CD14-positive monocyte (primary cell): Measurements from ENCODE around the gene SLC1A2. TPM values are rescaled to one million over a fixed set of nuclear protein-coding genes. Genes with fewer than 3 reads are reported as not detected.

ENCODE experiments used
- DNase-seq, 3 donors: peaks; one replicate each; pipeline ENCODE4 v3.0.0-alpha.2; 2011 to 2022
- H2AFZ ChIP-seq: 2 replicates; pipeline ENCODE4 v1.6.0; 2012; ENCODE audit warnings: mild to moderate bottlenecking, low read depth, low read length, inconsistent platforms; ENCODE audit not compliant: insufficient read depth, poor library complexity, severe bottlenecking
- H3K27ac ChIP-seq, 2 donors: 1 replicate in 1 of 2; 2 replicates in 1 of 2; pipeline ENCODE4 v1.5.1; 2012 to 2013; ENCODE audit warnings: low read length in 2 of 2, control low read depth in 1 of 2, inconsistent platforms in 1 of 2, low read depth in 1 of 2, mild to moderate bottlenecking in 1 of 2
- H3K27me3 ChIP-seq, 2 donors: one replicate each; pipeline versions ENCODE4 v1.6.0 to v1.6.1; 2011 to 2013; ENCODE audit warnings: low read length in 2 of 2; ENCODE audit not compliant: control insufficient read depth in 2 of 2, insufficient read depth in 2 of 2
- H3K36me3 ChIP-seq, 2 donors: replicated peaks in 1 of 2; 1 replicate in 1 of 2; 2 replicates in 1 of 2; pipeline versions ENCODE4 v1.5.1 to v1.6.1; 2012 to 2013; ENCODE audit warnings: low read length in 2 of 2, control low read depth in 1 of 2, inconsistent platforms in 1 of 2, mild to moderate bottlenecking in 1 of 2; ENCODE audit not compliant: insufficient read depth in 2 of 2, control insufficient read depth in 1 of 2
- H3K4me1 ChIP-seq, 2 donors: 1 replicate in 1 of 2; 2 replicates in 1 of 2; pipeline versions ENCODE4 v1.5.1 to v1.6.1; 2012 to 2013; ENCODE audit warnings: low read length in 2 of 2, control low read depth in 1 of 2, inconsistent platforms in 1 of 2, mild to moderate bottlenecking in 1 of 2, moderate library complexity in 1 of 2; ENCODE audit not compliant: insufficient read depth in 2 of 2, control insufficient read depth in 1 of 2
- H3K4me2 ChIP-seq: replicated peaks from 2 replicates; pipeline ENCODE3; 2012; ENCODE audit warnings: low read length, moderate library complexity, mild to moderate bottlenecking; ENCODE audit not compliant: poor library complexity, severe bottlenecking; ENCODE audit errors: extremely low read depth
- H3K4me3 ChIP-seq, 3 experiments: fragments of 200-600 bp in 1 of 3; sonication (generic) in 1 of 3; replicated peaks in 1 of 3; 1 replicate in 2 of 3; 2 replicates in 1 of 3; pipeline ENCODE4 v1.5.1; 2011 to 2013; ENCODE audit warnings: low read length in 3 of 3, mild to moderate bottlenecking in 3 of 3, control low read depth in 2 of 3, low read depth in 2 of 3, inconsistent platforms in 1 of 3, moderate library complexity in 1 of 3
- H3K79me2 ChIP-seq: 2 replicates; pipeline ENCODE4 v1.6.0; 2012; ENCODE audit warnings: mild to moderate bottlenecking, control low read depth, inconsistent platforms, low read length, moderate library complexity; ENCODE audit not compliant: insufficient read depth
- H3K9ac ChIP-seq: 2 replicates; pipeline ENCODE4 v1.6.0; 2017; ENCODE audit warnings: low read length, mild to moderate bottlenecking; ENCODE audit not compliant: insufficient read depth, poor library complexity, severe bottlenecking
- H3K9me3 ChIP-seq, 2 donors: replicated peaks in 1 of 2; 1 replicate in 1 of 2; 2 replicates in 1 of 2; pipeline versions ENCODE4 v1.5.1 to v1.6.1; 2012 to 2013; ENCODE audit warnings: low read length in 2 of 2, control low read depth in 1 of 2; ENCODE audit not compliant: control insufficient read depth in 1 of 2, insufficient read depth in 1 of 2
- H4K20me1 ChIP-seq: 2 replicates; pipeline ENCODE4 v1.6.0; 2012; ENCODE audit warnings: mild to moderate bottlenecking, low read length, control low read depth, moderate library complexity; ENCODE audit not compliant: insufficient read depth
- H3K27ac Mint-ChIP-seq, 7 donors: one replicate each; pipeline ENCODE4 v1.8.0; 2020; ENCODE audit warnings: mild to moderate bottlenecking in 7 of 7, mixed read lengths in 7 of 7, moderate library complexity in 6 of 7, inconsistent platforms in 2 of 7
- H3K27me3 Mint-ChIP-seq, 3 donors: one replicate each; pipeline ENCODE4 v1.8.0; 2021 to 2022; ENCODE audit warnings: low read depth in 3 of 3, mild to moderate bottlenecking in 3 of 3, mixed read lengths in 3 of 3, moderate library complexity in 3 of 3, inconsistent platforms in 1 of 3
- H3K36me3 Mint-ChIP-seq, 2 donors: one replicate each; pipeline ENCODE4 v1.8.0; 2020; ENCODE audit warnings: mixed read lengths in 2 of 2, inconsistent platforms in 1 of 2, mild to moderate bottlenecking in 1 of 2
- H3K4me1 Mint-ChIP-seq: one replicate; pipeline ENCODE4 v1.8.0; 2020; ENCODE audit warnings: mild to moderate bottlenecking, mixed read lengths
- H3K4me3 Mint-ChIP-seq, 2 donors: one replicate each; pipeline ENCODE4 v1.8.0; 2020; ENCODE audit warnings: mild to moderate bottlenecking in 2 of 2, mixed read lengths in 2 of 2, moderate library complexity in 1 of 2
- H3K9me3 Mint-ChIP-seq, 7 donors: one replicate each; pipeline ENCODE4 v1.8.0; 2020 to 2022; ENCODE audit warnings: mixed read lengths in 7 of 7, mild to moderate bottlenecking in 6 of 7, moderate library complexity in 6 of 7, inconsistent platforms in 2 of 7
- WGBS: methylation state at CpG from one replicate; pipeline ENCODE4 v1.1.5; 2013; ENCODE audit warnings: missing lambda C conversion rate; ENCODE audit not compliant: insufficient coverage; 5-methylcytosine and 5-hydroxymethylcytosine counted together
- intact Hi-C, 2 donors: fragments of 100-400 bp; cut with micrococcal nuclease; formaldehyde crosslinking; loops; one replicate each; pipeline versions ENCODE4 v1.15.0 to v1.15.1; 2023
- polyA plus RNA-seq, 3 donors: library from polyadenylated mRNA; depleted of rRNA in 1 of 3; unstranded in 2 of 3; stranded (reverse) in 1 of 3; fragments of 300-500 nt in 2 of 3; fragments of >200 nt in 1 of 3; fragmentation: Illumina TruSeq in 2 of 3; gene quantifications; 1 replicate in 2 of 3; 2 replicates in 1 of 3; pipeline ENCODE4 v1.2.3, GENCODE V29; 2012 to 2021
- TF ChIP-seq, protein P1 (sequence below): fragments of 200-600 bp; IDR thresholded peaks from one replicate; pipeline ENCODE4 v1.8.0; 2022; ENCODE audit warnings: antibody characterized with exemption, mild to moderate bottlenecking

SLC1A2 gene
- polyA plus RNA-seq, 3 donors = 0.07 TPM; not detected in 2

DNA sequence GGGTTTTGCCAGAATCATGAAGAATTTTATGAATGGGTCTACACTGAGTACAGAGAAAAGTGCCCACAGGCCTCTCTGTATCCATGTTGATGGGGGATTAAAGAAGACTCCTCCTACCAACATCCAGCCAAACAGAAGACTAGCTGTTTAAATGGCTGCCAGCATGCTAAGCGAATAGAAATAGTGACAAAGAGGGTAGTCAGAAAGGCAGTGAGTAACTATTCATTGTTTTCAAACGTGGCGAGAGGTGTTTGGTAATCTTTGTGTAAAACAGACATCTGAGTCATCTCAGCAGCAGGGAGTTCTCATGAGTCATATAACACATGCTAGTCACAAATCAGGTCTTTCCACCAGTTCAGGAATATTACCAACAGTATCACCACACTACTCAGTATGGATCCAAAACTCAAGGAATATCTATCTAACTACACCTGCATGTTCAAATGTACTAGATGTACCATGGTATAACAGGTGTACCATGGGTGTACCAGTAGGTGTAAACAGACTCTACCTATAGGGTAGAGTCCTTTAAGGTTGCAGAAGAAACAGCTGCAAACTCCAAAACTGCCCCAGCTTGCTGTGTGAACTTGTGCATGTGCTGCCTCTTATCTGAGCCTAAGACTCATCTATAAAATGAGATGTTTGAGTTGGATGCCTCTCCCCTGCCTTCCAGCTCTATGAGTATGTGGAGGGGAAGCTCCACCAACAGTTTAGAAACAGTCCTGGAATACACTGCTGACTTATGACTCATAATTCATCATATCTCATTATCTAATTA is 82.0 kb downstream of the SLC1A2 start:
- H3K27ac ChIP-seq = peak overlapping the region in 1 of 2 donors; percentile 83
- H3K9me3 ChIP-seq = peaks cover 0 to 2% of the 10 kb centered on the region in 2 donors
- 33% methylated on average over 1 of the region's 3 CpGs for WGBS
- no peaks in the 10 kb centered on the region for H3K27me3 ChIP-seq
- peaks cover 7 to 24% of the 10 kb centered on the region in 2 donors for H3K4me1 ChIP-seq
- Mint-ChIP-seq H3K4me1 (peaks cover 23% of the 10 kb centered on the region), H3K27ac (peak overlapping the region; percentile 73 to 95 (median 89)), H3K36me3 (peaks cover 0 to 2% of the 10 kb centered on the region in 2 donors), H3K27me3 (peaks cover 0 to 3% (median 2%) of the 10 kb centered on the region in 3 donors), H3K9me3 (peaks cover 2 to 13% (median 8%) of the 10 kb centered on the region in 7 donors), H3K4me3 (no peak overlapping the region)
- no peaks in the 10 kb centered on the region for H3K36me3 ChIP-seq
- no peak overlapping the region for H2AFZ ChIP-seq
- peak; percentile 86 to 92 (median 92) for DNase-seq
- TF ChIP-seq, protein P1, sequence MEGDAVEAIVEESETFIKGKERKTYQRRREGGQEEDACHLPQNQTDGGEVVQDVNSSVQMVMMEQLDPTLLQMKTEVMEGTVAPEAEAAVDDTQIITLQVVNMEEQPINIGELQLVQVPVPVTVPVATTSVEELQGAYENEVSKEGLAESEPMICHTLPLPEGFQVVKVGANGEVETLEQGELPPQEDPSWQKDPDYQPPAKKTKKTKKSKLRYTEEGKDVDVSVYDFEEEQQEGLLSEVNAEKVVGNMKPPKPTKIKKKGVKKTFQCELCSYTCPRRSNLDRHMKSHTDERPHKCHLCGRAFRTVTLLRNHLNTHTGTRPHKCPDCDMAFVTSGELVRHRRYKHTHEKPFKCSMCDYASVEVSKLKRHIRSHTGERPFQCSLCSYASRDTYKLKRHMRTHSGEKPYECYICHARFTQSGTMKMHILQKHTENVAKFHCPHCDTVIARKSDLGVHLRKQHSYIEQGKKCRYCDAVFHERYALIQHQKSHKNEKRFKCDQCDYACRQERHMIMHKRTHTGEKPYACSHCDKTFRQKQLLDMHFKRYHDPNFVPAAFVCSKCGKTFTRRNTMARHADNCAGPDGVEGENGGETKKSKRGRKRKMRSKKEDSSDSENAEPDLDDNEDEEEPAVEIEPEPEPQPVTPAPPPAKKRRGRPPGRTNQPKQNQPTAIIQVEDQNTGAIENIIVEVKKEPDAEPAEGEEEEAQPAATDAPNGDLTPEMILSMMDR = no peak
- no peaks in the 10 kb centered on the region for H4K20me1 ChIP-seq
- H3K4me3 ChIP-seq = no peak overlapping the region
- H3K79me2 ChIP-seq = no peaks in the 10 kb centered on the region
- intact Hi-C loops = loop anchor here (5.0 kb wide), 2 partner anchors 35 to 110 kb away; no protein-coding TSS in a partner anchor
- H3K9ac ChIP-seq = peak overlapping the region; percentile 11
- no peak overlapping the region for H3K4me2 ChIP-seq

DNA sequence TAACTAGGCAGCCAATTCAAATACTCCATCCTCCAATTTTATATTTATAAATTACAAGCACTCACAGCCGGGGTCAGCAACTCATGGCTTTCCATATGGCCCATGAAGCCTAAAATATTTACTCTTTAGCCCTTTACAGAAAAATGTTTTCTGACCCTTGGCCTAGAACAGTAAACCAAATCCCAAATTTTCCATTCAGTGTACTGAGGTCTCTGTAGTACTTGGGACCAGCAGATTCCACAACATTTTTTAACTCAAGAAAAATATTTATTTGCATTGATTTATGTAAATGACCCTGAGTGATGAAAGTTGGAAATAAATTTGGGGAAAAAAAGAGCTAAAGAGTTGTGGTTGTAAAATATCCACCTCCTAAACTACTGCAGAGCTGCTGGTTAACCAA is 82.6 kb downstream of the SLC1A2 start:
- intact Hi-C loops = loop anchor here (5.0 kb wide), 2 partner anchors 34 to 109 kb away; no protein-coding TSS in a partner anchor
- WGBS = 100% methylated on average over 1 of the region's 1 CpG
- H2AFZ ChIP-seq = no peak overlapping the region

More for the DNA sequence above, 82.6 kb downstream of the SLC1A2 start:
- no peak for DNase-seq
- Histone ChIP-seq H3K4me3 (no peak overlapping the region), H3K4me2 (no peak overlapping the region), H3K27ac (peak overlapping the region in 1 of 2 donors; percentile 83), H4K20me1 (no peaks in the 10 kb centered on the region), H3K9ac (peak overlapping the region; percentile 11), H3K36me3 (no peaks in the 10 kb centered on the region), H3K79me2 (no peaks in the 10 kb centered on the region), H3K9me3 (peaks cover 0 to 2% of the 10 kb centered on the region in 2 donors), H3K4me1 (peaks cover 7 to 24% of the 10 kb centered on the region in 2 donors), H3K27me3 (no peaks in the 10 kb centered on the region)
- Mint-ChIP-seq H3K4me3 (no peak overlapping the region), H3K9me3 (peaks cover 2 to 13% (median 8%) of the 10 kb centered on the region in 7 donors), H3K4me1 (peaks cover 23% of the 10 kb centered on the region), H3K27ac (peak overlapping the region; percentile 73 to 95 (median 89)), H3K36me3 (peaks cover 0 to 2% of the 10 kb centered on the region in 2 donors), H3K27me3 (peaks cover 0 to 3% (median 2%) of the 10 kb centered on the region in 3 donors)
- TF ChIP-seq, protein P1 = no peak
